ENCODE data around the gene ANXA1.
"Not testable (repeated sequence)": the region's sequence is repeated elsewhere in the genome, so short reads cannot be mapped to it uniquely, and the experiment has no call there.

Gene ANXA1

DNA sequence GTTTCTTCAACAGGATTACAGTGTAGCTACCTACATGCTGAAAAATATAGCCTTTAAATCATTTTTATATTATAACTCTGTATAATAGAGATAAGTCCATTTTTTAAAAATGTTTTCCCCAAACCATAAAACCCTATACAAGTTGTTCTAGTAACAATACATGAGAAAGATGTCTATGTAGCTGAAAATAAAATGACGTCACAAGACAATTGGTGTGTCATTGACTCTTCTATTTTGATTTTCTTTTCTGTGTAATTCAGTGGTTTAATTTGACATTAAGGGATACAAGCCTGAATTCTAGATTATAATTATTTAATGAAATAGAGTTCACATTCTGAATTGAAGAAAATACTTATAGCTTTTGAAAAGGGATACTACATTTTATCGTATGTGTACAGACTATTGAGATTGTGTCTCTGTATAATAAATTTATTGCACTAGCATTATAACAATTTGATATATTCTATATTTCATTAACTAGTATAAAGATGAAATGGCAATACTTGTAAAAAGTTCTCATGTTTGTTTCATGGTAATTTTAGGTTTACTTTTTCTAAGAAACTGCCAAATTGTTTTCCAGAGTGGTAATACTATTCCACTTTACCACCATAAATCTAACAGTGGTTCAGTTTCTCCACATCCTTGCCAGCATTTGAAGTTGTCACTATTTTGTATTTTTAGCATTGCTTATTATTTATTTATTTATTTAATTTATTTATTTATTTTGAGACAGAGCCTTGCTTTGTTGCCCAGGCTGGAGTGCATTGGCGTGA is 18.7 kb downstream of the ANXA1 start:
- no peak for DNase-seq

DNA sequence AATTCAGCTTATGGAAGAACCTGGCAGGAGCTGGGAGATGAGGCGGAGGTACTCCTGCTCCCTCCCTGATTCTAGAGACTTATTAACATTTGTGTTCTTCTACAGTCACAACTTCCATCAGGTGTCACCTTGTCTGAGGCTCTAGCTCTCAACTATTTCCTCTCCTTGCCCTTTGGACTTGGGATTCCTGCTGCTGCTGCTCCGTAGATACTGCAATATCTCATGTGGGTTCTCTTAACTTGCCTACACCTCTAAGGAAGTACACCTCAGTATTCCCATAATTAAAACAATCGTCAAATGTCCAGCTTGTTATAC is 21.2 kb downstream of the ANXA1 start:
- DNase-seq: no peak

GRCh38 chr9:73173557-73174329 is 22.1 kb downstream of the ANXA1 start:
- DNase-seq: no peak

GRCh38 chr9:73174330-73174980 is 22.8 kb downstream of the ANXA1 start:
- no peak for DNase-seq

DNA sequence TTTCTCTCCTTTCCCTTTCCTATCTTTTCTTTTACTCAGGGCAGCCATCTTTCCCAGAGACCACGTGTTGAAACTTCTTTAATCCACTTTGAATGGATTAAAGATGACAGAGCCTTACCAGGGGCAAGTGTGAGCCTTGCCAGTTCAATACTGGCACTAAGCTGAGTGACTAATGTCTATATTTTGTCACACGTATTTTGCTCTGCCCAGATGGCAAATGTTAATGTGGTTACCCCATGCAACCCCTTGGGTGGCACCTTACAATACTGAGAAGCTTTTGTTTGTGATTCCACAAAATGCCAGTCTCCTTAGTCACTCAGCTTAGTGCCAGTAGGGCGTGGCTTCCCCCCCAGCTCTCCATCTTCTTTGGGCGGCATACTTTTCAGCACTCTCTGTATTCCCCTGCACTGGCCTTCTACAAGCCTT is 24.8 kb downstream of the ANXA1 start:
- DNase-seq: no peak

DNA sequence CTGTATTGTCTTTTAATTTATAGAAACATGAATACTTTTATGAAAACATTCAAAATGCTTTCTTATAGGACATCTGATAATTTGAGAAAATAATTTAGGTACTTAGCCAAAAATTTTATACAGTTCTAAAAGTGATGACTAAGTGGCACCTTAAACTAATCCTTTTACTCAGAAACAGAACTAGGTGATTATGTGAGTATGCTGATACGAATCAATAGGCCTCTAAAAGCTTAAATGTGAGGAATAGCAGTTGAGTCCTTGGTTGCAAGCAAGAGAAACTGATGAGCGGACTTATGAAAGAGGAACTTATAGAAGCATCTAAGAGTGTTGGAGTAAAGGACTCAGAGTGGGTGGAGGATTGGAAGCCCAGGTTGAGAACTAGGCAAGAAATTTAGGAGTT is 26.4 kb downstream of the ANXA1 start:
- DNase-seq: no peak

GRCh38 chr9:73179589-73179988 is 27.9 kb downstream of the ANXA1 start:
- DNase-seq: no peak

- no peak for DNase-seq
Measured at GRCh38 chr9:73180403-73180802, 28.7 kb downstream of the ANXA1 start.

- no peak for DNase-seq
Measured at GRCh38 chr9:73182928-73183327, 31.3 kb downstream of the ANXA1 start.

GRCh38 chr9:73183428-73183827 is 31.8 kb downstream of the ANXA1 start:
- DNase-seq: no peak

DNA sequence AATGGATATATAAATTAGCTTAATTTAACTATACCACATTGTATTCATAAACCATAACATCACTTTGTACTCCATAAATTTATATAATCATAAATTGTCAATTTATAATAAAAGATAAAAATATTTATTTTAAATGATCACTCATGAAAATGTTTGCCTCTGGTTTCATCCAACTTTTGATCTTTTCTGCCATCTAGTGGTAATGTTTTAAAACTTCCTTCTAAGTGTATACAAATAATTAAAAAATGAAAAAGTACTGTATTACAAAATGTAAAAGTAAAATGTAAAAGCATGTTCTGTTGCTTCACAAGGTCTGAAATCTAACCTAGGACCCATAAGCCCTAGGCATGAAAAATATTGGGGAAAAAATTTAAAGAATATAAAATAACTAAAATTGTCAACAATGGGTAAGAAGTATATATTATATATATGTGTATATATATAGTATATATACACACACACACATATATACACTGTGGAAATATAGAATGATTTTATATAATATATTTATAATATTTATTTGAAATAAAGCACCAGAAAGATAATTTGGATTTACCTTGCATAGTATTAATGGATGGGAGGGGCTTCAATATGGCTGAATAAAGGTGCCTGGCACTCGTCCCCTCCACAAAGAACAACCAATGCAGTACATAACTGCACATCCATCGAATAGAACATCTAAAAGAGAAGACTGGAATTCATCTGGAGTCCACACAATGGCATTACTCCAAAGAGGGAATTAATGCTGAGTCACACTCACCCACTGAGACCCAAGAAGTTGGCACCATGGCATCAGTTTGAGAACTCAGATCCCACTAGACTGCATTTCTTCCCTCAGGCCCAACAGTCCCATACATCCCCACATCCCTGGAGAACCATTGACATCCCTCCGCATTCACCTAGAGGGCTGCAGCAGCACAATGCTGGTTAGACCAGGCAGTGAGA is 32.5 kb downstream of the ANXA1 start:
- peak; percentile 66 for DNase-seq

- not testable (repeated sequence) for DNase-seq
Measured at GRCh38 chr9:73191109-73191508, 39.4 kb downstream of the ANXA1 start.

DNA sequence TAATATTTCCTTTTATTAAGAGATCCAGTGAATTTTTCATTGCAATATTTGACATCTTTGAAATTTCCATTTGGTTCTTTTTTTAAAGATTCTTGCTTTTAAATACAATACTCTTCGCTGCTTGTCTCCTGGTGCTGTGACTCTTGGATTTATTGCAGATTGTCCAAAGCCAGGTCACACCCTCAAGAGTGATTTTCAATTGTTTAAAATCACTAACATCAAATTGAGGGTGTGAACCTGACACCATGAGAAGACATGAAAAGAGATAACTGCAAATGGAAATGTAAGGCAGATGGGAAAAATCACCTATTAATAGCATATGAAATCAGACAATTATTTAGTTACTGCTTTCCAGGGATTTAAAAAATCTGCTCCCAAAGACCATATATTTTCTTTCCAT is 42.6 kb downstream of the ANXA1 start:
- no peak for DNase-seq

DNA sequence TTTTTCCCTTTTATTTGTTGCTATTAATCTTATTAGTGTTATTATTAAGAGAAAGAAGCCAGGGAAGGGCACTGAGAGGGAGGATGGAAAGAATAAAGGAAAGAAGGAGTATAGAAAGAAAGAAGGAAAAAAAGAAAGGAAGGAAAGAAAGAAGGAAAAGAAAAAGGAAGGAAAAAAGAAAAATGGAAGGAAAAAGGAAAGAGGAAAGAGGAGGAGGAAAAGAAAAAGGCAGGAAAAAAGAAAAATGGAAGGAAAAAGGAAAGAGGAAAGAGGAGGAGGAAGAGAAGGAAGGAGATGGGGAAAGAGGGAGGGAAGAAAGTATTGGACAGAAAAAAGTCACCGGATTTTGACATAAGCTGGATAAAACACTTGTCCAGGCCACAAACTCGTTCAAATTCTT is 47.8 kb downstream of the ANXA1 start:
- DNase-seq: no peak

DNA sequence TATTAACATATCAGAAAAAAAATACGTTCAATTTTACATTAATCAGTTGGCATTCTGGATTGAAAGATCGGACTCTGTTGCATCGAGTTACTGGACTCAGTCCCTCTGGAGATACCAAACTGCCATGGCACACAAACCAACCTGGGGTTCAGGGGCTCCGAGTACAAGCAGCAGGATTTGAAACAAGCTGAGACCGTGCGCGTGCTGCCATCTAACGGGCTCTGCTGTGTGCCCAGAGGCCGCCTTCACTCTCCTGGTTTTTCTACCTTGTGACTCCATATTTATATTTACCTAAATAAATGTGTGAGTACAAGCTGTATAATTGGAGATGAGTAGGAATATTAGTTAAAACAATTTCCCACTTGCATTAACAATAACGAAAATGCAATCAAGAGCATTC is 48.2 kb downstream of the ANXA1 start:
- no peak for DNase-seq

DNA sequence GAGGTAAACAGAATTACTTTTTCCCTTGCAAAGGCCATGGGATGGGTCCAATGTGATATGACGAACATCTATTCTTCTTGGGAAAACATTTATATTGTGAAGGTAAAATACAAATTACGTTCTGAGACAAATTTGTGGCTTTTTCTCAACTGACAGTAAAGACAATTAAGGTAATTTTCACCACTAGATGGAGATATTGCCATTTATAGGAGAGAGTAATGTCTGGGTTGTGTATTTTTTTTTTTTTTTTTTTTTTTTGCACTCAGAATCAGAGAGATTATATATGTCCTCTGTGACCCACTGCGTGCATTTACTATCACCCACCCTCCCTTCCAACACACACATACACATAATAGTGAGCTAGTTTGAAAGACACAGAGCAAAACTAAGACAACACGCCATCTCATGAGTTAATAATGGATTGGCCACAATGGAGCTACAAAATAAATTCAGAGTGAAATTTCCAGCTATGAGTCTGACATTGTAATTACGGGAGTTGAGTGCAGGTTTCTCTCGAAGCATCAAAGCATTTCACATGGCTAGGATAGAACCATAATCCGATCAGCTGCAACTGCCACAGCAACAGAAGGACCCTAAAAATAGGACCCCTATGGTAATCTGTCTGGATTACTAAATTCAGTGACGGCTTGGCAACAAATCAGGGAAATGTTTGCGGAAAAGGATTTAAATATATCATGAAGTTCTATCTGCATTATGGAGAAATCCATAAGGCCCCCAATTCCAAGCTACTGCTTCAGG is 49.2 kb downstream of the ANXA1 start:
- DNase-seq: no peak

DNA sequence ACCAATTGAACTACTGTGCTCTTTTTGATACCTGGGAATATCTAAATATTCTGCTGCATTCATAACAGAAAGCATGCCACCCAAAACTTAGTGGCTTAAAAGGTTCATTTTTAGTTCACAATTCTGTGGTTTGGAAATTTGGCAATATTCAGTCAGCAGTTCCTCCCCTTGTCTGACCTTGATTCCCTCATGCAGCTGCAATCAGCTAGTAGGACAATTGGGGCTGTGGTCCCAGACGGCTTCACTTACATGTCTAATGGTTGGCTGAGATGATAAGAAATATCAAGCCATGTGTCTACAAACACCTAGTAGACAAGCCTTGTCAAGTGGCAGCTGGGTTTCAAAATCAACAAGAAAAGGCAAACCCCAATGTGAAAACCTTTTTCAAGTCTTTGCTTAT is 51.3 kb downstream of the ANXA1 start:
- DNase-seq: no peak

DNA sequence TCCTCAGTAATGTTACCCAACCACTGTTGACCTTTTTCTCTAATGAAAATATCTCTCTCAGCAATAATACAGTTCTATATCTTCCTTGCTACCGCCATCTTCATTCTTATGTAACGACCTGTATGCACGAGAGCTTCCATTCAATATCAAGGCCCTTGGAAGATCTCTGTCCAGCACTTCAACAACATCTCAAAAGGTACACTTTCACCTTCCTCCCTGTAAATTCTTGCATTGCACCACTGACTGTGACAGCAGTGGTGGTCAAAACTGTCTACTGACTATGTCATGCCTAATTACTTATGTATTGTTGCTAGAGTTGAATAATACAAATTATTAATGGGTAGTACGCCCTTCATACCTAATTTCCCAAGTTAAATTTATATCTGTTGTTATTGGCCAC is 53.3 kb downstream of the ANXA1 start:
- DNase-seq: no peak

DNA sequence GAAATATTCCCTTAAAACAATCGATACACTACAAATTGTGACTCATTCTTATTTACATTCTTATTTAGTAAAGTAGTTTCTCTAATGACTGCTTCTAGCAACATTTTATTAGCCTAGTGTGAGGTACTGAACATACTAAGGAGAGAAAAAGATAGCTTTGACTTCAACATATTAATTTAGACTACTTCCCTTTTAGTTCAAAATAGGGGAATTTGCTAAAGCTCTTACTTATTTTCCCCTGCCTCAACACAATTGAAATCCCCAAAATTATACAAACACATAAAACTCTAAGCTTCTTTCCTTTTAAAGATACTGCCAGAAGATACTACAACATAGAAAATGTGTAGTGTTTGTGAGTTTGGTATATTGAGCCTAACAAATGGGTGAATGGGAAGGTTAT is 55.2 kb downstream of the ANXA1 start:
- no peak for DNase-seq

GRCh38 chr9:73210886-73211666 is 59.4 kb downstream of the ANXA1 start:
- no peak for DNase-seq

DNA sequence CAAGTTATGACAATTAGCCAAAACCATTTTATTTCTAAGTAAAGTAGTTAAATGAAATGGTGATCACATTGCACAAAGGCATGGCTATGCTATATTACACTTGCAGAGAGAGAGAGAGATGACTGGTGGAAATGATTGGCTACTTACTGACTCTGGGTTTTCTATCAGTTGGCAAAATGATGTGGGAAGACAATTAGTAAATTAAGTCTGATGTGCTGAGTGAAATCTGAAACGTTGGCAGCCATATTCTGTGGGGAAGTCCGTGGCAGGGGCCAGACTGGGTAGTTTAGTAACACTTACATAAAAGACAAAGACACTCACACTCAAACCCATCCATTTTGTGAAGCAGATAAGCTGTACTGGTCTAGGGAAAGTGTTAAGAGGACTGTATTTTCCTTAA is 61.6 kb downstream of the ANXA1 start:
- DNase-seq: no peak

Data from CD4-positive, alpha-beta T cell treated with Interleukin-4 for 4 hours (primary cell).